HG02981 (cell line): ENCODE data around the gene SLC12A7.
"Not testable (repeated sequence)": the region's sequence is repeated elsewhere in the genome, so short reads cannot be mapped to it uniquely, and the experiment has no call there.

Experiments used
- ATAC-seq: cut with Tn5 transposase; IDR thresholded peaks from one replicate; pipeline ENCODE4 v1.9.1; 2021; ENCODE audit warnings: mild to moderate bottlenecking, moderate library complexity; ENCODE audit not compliant: unreplicated experiment

SLC12A7 gene

GRCh38 chr5:1099926-1100663 lies 11.8 kb downstream of the SLC12A7 start:
- no peak for ATAC-seq

GRCh38 chr5:1098986-1099597 lies 12.8 kb downstream of the SLC12A7 start:
- no peak for ATAC-seq

- not testable (repeated sequence) for ATAC-seq
Measured at GRCh38 chr5:1097988-1098385, 13.9 kb downstream of the SLC12A7 start.

- ATAC-seq = no peak
Measured at GRCh38 chr5:1097381-1097987, 14.4 kb downstream of the SLC12A7 start.

- ATAC-seq = no peak
Measured at GRCh38 chr5:1096838-1097237, 15.0 kb downstream of the SLC12A7 start.

- no peak for ATAC-seq
Measured at GRCh38 chr5:1095990-1096363, 15.9 kb downstream of the SLC12A7 start.

- ATAC-seq = no peak
Measured at GRCh38 chr5:1095302-1095989, 16.4 kb downstream of the SLC12A7 start.

- no peak for ATAC-seq
Measured at GRCh38 chr5:1094670-1095190, 17.1 kb downstream of the SLC12A7 start.

GRCh38 chr5:1093361-1093760 lies 18.5 kb downstream of the SLC12A7 start:
- no peak for ATAC-seq

GRCh38 chr5:1092122-1092521 lies 19.7 kb downstream of the SLC12A7 start:
- ATAC-seq = no peak

- no peak for ATAC-seq
Measured at GRCh38 chr5:1091632-1092031, 20.2 kb downstream of the SLC12A7 start.

GRCh38 chr5:1090538-1090937 lies 21.3 kb downstream of the SLC12A7 start:
- ATAC-seq = no peak

GRCh38 chr5:1089621-1090040 lies 22.2 kb downstream of the SLC12A7 start:
- ATAC-seq = no peak

GRCh38 chr5:1089146-1089545 lies 22.7 kb downstream of the SLC12A7 start:
- no peak for ATAC-seq

GRCh38 chr5:1088726-1089125 lies 23.1 kb downstream of the SLC12A7 start:
- ATAC-seq = no peak

GRCh38 chr5:1088031-1088430 lies 23.8 kb downstream of the SLC12A7 start:
- ATAC-seq = no peak

GRCh38 chr5:1087428-1087827 lies 24.4 kb downstream of the SLC12A7 start:
- ATAC-seq = no peak

GRCh38 chr5:1086871-1087270 lies 25.0 kb downstream of the SLC12A7 start:
- no peak for ATAC-seq

GRCh38 chr5:1086137-1086536 lies 25.7 kb downstream of the SLC12A7 start:
- no peak for ATAC-seq

GRCh38 chr5:1085391-1085790 lies 26.5 kb downstream of the SLC12A7 start:
- ATAC-seq = no peak

GRCh38 chr5:1083823-1084605 lies 27.8 kb downstream of the SLC12A7 start:
- ATAC-seq = no peak
